Upper lobe of left lung (tissue), 4 donors: ENCODE data around the gene OTUD5.

ENCODE experiments used
- CTCF ChIP-seq, 6 experiments: fragments of 450-650 bp in 4 of 6; fragments of 200-600 bp in 2 of 6; sonication (generic) in 2 of 6; IDR thresholded peaks; one replicate each; pipeline ENCODE4 v1.5.1; 2016 to 2019; ENCODE audit warnings: antibody characterized with exemption in 6 of 6
- EP300 ChIP-seq, 4 donors: sonication (generic); formaldehyde crosslinking; IDR thresholded peaks; one replicate each; pipeline ENCODE4 v1.5.1; 2017; ENCODE audit warnings: antibody characterized with exemption in 4 of 4, control low read depth in 2 of 4
- POLR2A ChIP-seq, 4 donors: fragments of 450-650 bp; IDR thresholded peaks; one replicate each; pipeline ENCODE4 v1.5.1; 2016 to 2017; ENCODE audit warnings: antibody characterized with exemption in 4 of 4, mild to moderate bottlenecking in 2 of 4
- POLR2AphosphoS5 ChIP-seq, 2 donors: sonication (generic); formaldehyde crosslinking; IDR thresholded peaks; one replicate each; pipeline ENCODE4 v1.5.1; 2017; ENCODE audit warnings: antibody characterized with exemption in 2 of 2

- TF ChIP-seq POLR2AphosphoS5 (IDR thresholded peaks at IDR 0.05) (no peak), EP300 (IDR thresholded peaks at IDR 0.05) (no peak), CTCF (IDR thresholded peaks at IDR 0.05) (no peak), POLR2A (IDR thresholded peaks at IDR 0.05) (no peak)
Observed at GRCh38 chrX:48934581-48935300, 22.7 kb downstream of the OTUD5 start.
